ENCODE data around the gene PPFIA1. TPM values are rescaled to one million over a fixed set of nuclear protein-coding genes. Genes with fewer than 3 reads are reported as not detected.

Gene PPFIA1
- total and polyA plus RNA-seq, 2 of the 8 experiments (the other 6 are each of a cell fraction or from before 2014, with no cell fraction given) = 44.3 to 73.5 TPM

DNA sequence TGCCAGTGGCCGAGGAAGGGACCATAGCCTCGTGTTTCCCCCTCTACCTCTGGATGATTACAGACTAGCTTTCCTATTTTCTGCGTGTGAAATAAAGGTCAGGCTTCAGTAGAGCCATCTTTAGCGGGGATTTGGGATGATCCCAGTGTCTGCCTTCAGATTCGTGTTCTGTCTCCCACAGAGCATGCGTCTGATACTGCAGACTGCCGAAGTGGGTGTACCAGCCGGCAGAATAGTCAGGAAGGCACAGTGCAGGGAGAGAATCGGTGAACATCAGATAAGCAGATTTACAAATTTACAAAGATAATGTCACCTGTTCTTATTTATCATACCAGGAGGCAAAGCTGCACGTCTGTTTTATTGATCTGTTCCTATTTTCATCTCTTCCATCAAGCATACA lies 138.9 kb downstream of the PPFIA1 start (continued):
- TF ChIP-seq PHF8 (conservative IDR thresholded peaks at IDR 0.05; ENCODE audit: low read depth, low read length) (no peak), CHD1 (IDR thresholded peaks at IDR 0.05; ENCODE audit: low read depth, low read length) (no peak)

Measured in H1 (cell line).